Activated CD8-positive, alpha-beta T cell treated with anti-CD3 and anti-CD28 coated beads for 36 hours (primary cell): ENCODE measurements around the gene SELENOH. TPM values are rescaled to one million over a fixed set of nuclear protein-coding genes. Genes with fewer than 3 reads are reported as not detected.

Experiments
- ATAC-seq: fragments of 200-7000 bp; cut with Tn5 transposase; one replicate; pipeline ENCODE4 v1.10.0; 2021; ENCODE audit warnings: mild to moderate bottlenecking, moderate library complexity
- CTCF ChIA-PET: fragments of 350-600 bp; sonication (Branson Sonifier 250); formaldehyde crosslinking; loops from one replicate; lab custom pipeline; 2021; ENCODE audit warnings: antibody characterized with exemption; lab: Charles Lee
- POLR2A ChIA-PET: fragments of 350-600 bp; sonication (Branson Sonifier 250); formaldehyde crosslinking; loops from one replicate; lab custom pipeline; 2021; ENCODE audit warnings: antibody characterized with exemption; lab: Charles Lee
- DNase-seq: peaks from one replicate; pipeline ENCODE4 v3.0.0-alpha.2; 2020
- H3K27ac Mint-ChIP-seq: one replicate; pipeline ENCODE4 v1.8.0; 2021; ENCODE audit warnings: mild to moderate bottlenecking, mixed read lengths
- H3K27me3 Mint-ChIP-seq: one replicate; pipeline ENCODE4 v1.8.0; 2021; ENCODE audit warnings: mixed read lengths
- H3K36me3 Mint-ChIP-seq: one replicate; pipeline ENCODE4 v1.8.0; 2021; ENCODE audit warnings: low read depth, mixed read lengths
- H3K4me1 Mint-ChIP-seq: one replicate; pipeline ENCODE4 v1.8.0; 2021; ENCODE audit warnings: low read depth, mixed read lengths
- H3K4me3 Mint-ChIP-seq: one replicate; pipeline ENCODE4 v1.8.0; 2021; ENCODE audit warnings: mild to moderate bottlenecking, moderate library complexity, mixed read lengths
- H3K9me3 Mint-ChIP-seq: one replicate; pipeline ENCODE4 v1.8.0; 2021; ENCODE audit warnings: mixed read lengths
- intact Hi-C: fragments of 100-400 bp; cut with micrococcal nuclease; formaldehyde crosslinking; loops from one replicate; pipeline ENCODE4 v1.10.0; 2022
- total RNA-seq, 2 experiments: library from RNA; stranded (reverse); gene quantifications; one replicate each; pipeline ENCODE4 v1.2.3, GENCODE V29; 2021
- TF ChIP-seq, protein P1 (sequence below): fragments of 200-600 bp; IDR thresholded peaks from one replicate; pipeline ENCODE4 v1.8.0; 2022; ENCODE audit warnings: antibody characterized with exemption, mild to moderate bottlenecking

SELENOH gene
- total RNA-seq, 2 experiments from 2014 or later, result 257 to 265 TPM

GRCh38 chr11:57770793-57771192 lies 29.5 kb downstream of the SELENOH start:
- Mint-ChIP-seq H3K36me3 (no peaks in the 10 kb centered on the region), H3K4me3 (no peak overlapping the region), H3K27me3 (no peaks in the 10 kb centered on the region), H3K4me1 (no peaks in the 10 kb centered on the region), H3K27ac (no peak overlapping the region), H3K9me3 (no peaks in the 10 kb centered on the region)
- ATAC-seq (no peak), DNase-seq (no peak)
- TF ChIP-seq, protein P1, sequence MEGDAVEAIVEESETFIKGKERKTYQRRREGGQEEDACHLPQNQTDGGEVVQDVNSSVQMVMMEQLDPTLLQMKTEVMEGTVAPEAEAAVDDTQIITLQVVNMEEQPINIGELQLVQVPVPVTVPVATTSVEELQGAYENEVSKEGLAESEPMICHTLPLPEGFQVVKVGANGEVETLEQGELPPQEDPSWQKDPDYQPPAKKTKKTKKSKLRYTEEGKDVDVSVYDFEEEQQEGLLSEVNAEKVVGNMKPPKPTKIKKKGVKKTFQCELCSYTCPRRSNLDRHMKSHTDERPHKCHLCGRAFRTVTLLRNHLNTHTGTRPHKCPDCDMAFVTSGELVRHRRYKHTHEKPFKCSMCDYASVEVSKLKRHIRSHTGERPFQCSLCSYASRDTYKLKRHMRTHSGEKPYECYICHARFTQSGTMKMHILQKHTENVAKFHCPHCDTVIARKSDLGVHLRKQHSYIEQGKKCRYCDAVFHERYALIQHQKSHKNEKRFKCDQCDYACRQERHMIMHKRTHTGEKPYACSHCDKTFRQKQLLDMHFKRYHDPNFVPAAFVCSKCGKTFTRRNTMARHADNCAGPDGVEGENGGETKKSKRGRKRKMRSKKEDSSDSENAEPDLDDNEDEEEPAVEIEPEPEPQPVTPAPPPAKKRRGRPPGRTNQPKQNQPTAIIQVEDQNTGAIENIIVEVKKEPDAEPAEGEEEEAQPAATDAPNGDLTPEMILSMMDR, result no peak
- ChIA-PET POLR2A (no interaction called here), CTCF (interaction anchor here (0.6 to 1.0 kb wide), 3 partner anchors 15 to 63 kb away, joined by 3 to 4 read pairs (median 3); no protein-coding TSS in a partner anchor)
- intact Hi-C loops, result no loop called here

DNA sequence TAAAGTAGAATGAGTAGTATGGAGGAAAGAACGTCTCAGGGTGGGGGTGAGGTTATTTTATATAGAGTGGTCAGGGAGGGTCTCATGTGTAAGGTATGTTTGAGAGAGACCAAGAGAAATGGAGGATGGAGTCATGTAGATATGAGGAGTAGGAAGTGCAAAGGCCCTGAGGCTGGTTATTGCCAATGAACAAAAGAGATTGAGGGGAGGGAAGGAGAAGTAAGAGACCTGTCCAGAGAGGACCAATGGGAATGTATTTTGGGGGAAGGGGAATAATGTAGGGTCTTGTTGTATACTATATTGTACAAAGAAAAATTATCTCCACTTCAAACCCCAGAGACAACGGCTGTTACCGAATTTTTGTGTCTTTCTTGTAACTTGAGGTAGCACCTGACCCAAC lies 30.1 kb downstream of the SELENOH start:
- no peak overlapping the region for H3K27ac Mint-ChIP-seq
- no peak for DNase-seq
- no peak for ATAC-seq
- no peaks in the 10 kb centered on the region for H3K9me3 Mint-ChIP-seq
- no peaks in the 10 kb centered on the region for H3K36me3 Mint-ChIP-seq
- TF ChIP-seq, protein P1, result no peak
- ChIA-PET POLR2A (no interaction called here), CTCF (interaction anchor here (0.8 to 1.2 kb wide), 3 partner anchors 15 to 40 kb away, joined by 3 to 6 read pairs (median 3); no protein-coding TSS in a partner anchor)
- H3K27me3 Mint-ChIP-seq, result no peaks in the 10 kb centered on the region
- intact Hi-C loops, result no loop called here
- no peak overlapping the region for H3K4me3 Mint-ChIP-seq
- no peaks in the 10 kb centered on the region for H3K4me1 Mint-ChIP-seq

- no peaks in the 10 kb centered on the region for H3K4me1 Mint-ChIP-seq
- no peaks in the 10 kb centered on the region for H3K36me3 Mint-ChIP-seq
- intact Hi-C loops, result no loop called here
- DNase-seq, result no peak
- CTCF ChIA-PET, result interaction anchor here (1.2 kb wide), 1 partner anchor 28 kb away, joined by 6 read pairs; no protein-coding TSS in a partner anchor
- H3K4me3 Mint-ChIP-seq, result no peak overlapping the region
- TF ChIP-seq, protein P1, result no peak
- no peak overlapping the region for H3K27ac Mint-ChIP-seq
- no peaks in the 10 kb centered on the region for H3K9me3 Mint-ChIP-seq
- POLR2A ChIA-PET, result no interaction called here
- no peak for ATAC-seq
- H3K27me3 Mint-ChIP-seq, result no peaks in the 10 kb centered on the region
Observed at GRCh38 chr11:57772562-57772961, 31.3 kb downstream of the SELENOH start.

DNA sequence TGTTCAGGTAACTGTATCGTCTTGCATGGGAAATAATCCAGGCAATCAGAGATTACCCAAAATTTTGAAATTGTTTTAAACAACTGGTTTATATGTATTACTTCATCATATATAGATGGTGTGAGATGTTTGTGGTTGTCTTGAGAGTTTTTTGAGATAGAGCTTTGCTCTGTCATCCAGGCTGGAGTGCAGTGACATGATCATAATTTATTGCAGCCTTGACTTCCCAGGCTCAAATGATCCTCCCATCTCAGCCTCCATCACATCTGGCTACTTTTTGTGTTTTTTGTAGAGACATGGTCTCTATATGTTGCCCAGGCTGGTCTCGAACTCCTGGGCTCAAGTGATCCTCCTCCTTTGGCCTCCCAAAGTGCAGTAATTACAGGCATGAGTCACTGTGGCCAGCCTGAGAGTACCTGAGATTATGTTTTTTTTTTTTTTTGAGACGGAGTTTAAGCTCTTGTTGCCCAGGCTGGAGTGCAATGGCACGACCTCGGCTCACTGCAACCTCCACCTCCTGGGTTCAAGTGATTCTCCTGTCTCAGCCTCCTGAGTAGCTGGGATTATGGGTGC lies 31.8 kb downstream of the SELENOH start:
- TF ChIP-seq, protein P1, result no peak
- ChIA-PET CTCF (no interaction called here), POLR2A (no interaction called here)
- Mint-ChIP-seq H3K4me3 (no peak overlapping the region), H3K27ac (no peak overlapping the region), H3K9me3 (no peaks in the 10 kb centered on the region), H3K27me3 (no peaks in the 10 kb centered on the region), H3K36me3 (no peaks in the 10 kb centered on the region), H3K4me1 (no peaks in the 10 kb centered on the region)
- no peak for DNase-seq
- no peak for ATAC-seq
- intact Hi-C loops, result no loop called here

DNA sequence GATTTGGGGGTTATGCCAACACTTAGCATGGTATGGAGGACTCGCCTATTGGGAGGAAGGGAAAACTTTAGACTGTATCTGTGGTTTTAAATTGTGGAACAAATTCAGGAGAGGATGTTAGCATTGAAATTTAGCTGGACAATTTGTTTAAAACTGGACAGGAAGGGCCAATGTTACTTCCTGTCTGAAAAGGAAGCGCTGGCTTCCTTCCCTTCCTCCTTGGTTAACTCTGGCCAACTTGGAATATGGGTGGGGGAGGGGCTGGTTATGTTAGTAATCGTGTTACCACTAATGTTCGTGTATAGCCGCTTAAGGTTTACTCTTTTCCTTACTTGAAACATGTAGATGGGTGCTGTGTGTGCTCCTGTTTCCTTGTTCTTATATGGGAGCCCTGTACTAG lies 34.2 kb downstream of the SELENOH start:
- Mint-ChIP-seq H3K9me3 (no peaks in the 10 kb centered on the region), H3K4me3 (no peak overlapping the region), H3K27ac (no peak overlapping the region), H3K36me3 (no peaks in the 10 kb centered on the region), H3K4me1 (peaks cover 9% of the 10 kb centered on the region), H3K27me3 (no peaks in the 10 kb centered on the region)
- intact Hi-C loops, result no loop called here
- TF ChIP-seq, protein P1, result no peak
- ChIA-PET POLR2A (no interaction called here), CTCF (interaction anchor here (0.7 to 8.2 kb wide), 3 partner anchors 11 to 28 kb away, joined by 3 to 43 read pairs (median 6); no protein-coding TSS in a partner anchor)
- DNase-seq, result no peak
- no peak for ATAC-seq
